Cardiac ventricle fibroblast (primary cell): ENCODE data around the gene CASP10. TPM values are rescaled to one million over a fixed set of nuclear protein-coding genes. Genes with fewer than 3 reads are reported as not detected.

Experiments
- total RNA-seq: library from RNA; depleted of rRNA; stranded (reverse); fragments of >200 nt; gene quantifications from 2 replicates; pipeline ENCODE4 v1.2.3, GENCODE V29; 2015

The CASP10 gene
- 2.7 and 3.7 TPM in 2 replicates for total RNA-seq

GRCh38 chr2:201182650-201183364, at the start of gene CASP10:
Gene CASP10, plus strand, starts transcription at chr2:201183141. Its CDS starts 2,637 bp downstream, at chr2:201185778.

GRCh38 chr2:201260302-201260800, 77.4 kb downstream of the CASP10 start, which contains the start of gene CASP8:
Gene CASP8, plus strand, starts transcription at chr2:201260536. Its CDS starts 5,951 bp downstream, at chr2:201266487.

Other genes with a start within 250 kb of the CASP10 start
- gene ORC2, start 219.5 kb upstream of the CASP10 start, total RNA-seq = 7.7 and 8.4 TPM in 2 replicates
- 4.7 and 7.2 TPM in 2 replicates for gene HYCC2, start 111.5 kb upstream of the CASP10 start, total RNA-seq
- gene NDUFB3, start 111.1 kb upstream of the CASP10 start, total RNA-seq = 46.2 and 60.9 TPM in 2 replicates
- 52.6 and 55.2 TPM in 2 replicates for gene CFLAR, start 67.0 kb upstream of the CASP10 start, total RNA-seq
- gene CASP8, start 77.4 kb downstream of the CASP10 start, total RNA-seq = 13.3 and 13.9 TPM in 2 replicates
- 1.0 and 2.0 TPM in 2 replicates for gene FLACC1, start 174.2 kb downstream of the CASP10 start, total RNA-seq